A673 (cell line): ENCODE results near the gene HOXA4.

ENCODE experiments used
- CTCF ChIP-seq: fragments of 300-800, 200-600 bp; sonication (generic); conservative IDR thresholded peaks from 2 replicates; pipeline ENCODE4 v1.5.1; 2017; ENCODE audit warnings: low read depth, mild to moderate bottlenecking, antibody characterized with exemption, low read length, moderate library complexity, mixed read lengths
- EZH2 ChIP-seq: fragments of 200-600 bp; sonication (generic); IDR thresholded peaks from 2 replicates; pipeline ENCODE4 v1.6.1; 2017; ENCODE audit warnings: borderline replicate concordance, low read depth, mild to moderate bottlenecking, mixed read lengths, antibody characterized with exemption, low read length; ENCODE audit not compliant: poor library complexity, severe bottlenecking

GRCh38 chr7:27166531-27167505 lies 36.3 kb upstream of the HOXA4 start:
- TF ChIP-seq CTCF (no peak), EZH2 (no peak)
